ENCODE data around the gene WBP11. TPM values are rescaled to one million over a fixed set of nuclear protein-coding genes. Genes with fewer than 3 reads are reported as not detected.

Gene WBP11
- total and polyA plus RNA-seq, 9 of the 15 experiments (the other 6 are each of a cell fraction or from before 2014, with no cell fraction given) = 7.7 to 60.8 (median 24.6) TPM

GRCh38 chr12:14803011-14803829, at the start of gene WBP11, which contains the start of gene C12orf60 (continued):
- TF ChIP-seq ELK1 (CRISPR knock-in tag; IDR thresholded peaks at IDR 0.05) = no peak
- no peak for TF ChIP-seq ZNF165 (CRISPR knock-in tag; IDR thresholded peaks at IDR 0.05; ENCODE audit: borderline replicate concordance)
- no peak for TF ChIP-seq ZNF507 (tag; conservative IDR thresholded peaks at IDR 0.05)
- no peak for TF ChIP-seq SMARCA4 (IDR thresholded peaks at IDR 0.05)
- TF ChIP-seq ESRRB (CRISPR knock-in tag; IDR thresholded peaks at IDR 0.05; ENCODE audit: borderline replicate concordance) = no peak
- TF ChIP-seq SAP30 (IDR thresholded peaks at IDR 0.05; ENCODE audit: borderline replicate concordance, insufficient read depth, low read depth, low read length, poor library complexity, severe bottlenecking) = no peak
- TF ChIP-seq FUS (optimal IDR thresholded peaks at IDR 0.05; ENCODE audit: low read depth, low read length) = no peak
- TF ChIP-seq TCF3 (CRISPR knock-in tag; IDR thresholded peaks at IDR 0.05) = no peak
- TF ChIP-seq STAT6 (CRISPR knock-in tag; IDR thresholded peaks at IDR 0.05) = no peak
- no peak for TF ChIP-seq ELK3 (CRISPR knock-in tag; IDR thresholded peaks at IDR 0.05)
- TF ChIP-seq RFX1 (IDR thresholded peaks at IDR 0.05) = peak; percentile 75
- peak; percentile 65 to 94 (median 89) for TF ChIP-seq YY1 (IDR thresholded peaks at IDR 0.05; ENCODE audit: borderline replicate concordance in 1 of 3, control insufficient read depth in 1 of 3, extremely low read depth in 1 of 3, insufficient read depth in 3 of 3, insufficient read length in 1 of 3, insufficient replicate concordance in 2 of 3, low read depth in 1 of 3, low read length in 2 of 3)
- no peak for TF ChIP-seq HDAC6 (IDR thresholded peaks at IDR 0.05; ENCODE audit: low read depth, low read length)
- no peak for TF ChIP-seq ZNF311 (CRISPR knock-in tag; IDR thresholded peaks at IDR 0.05)
- peak; percentile 45; the same call in 1 of the 2 replicates for TF ChIP-seq SIN3B (IDR thresholded peaks at IDR 0.05; ENCODE audit: low read depth)
- no peak for TF ChIP-seq MED1 (CRISPR knock-in tag; IDR thresholded peaks at IDR 0.05; ENCODE audit: borderline replicate concordance)
- TF ChIP-seq ATF4 (CRISPR knock-in tag; IDR thresholded peaks at IDR 0.05) = no peak
- no peak; the same call in 1 of the 2 replicates for TF ChIP-seq MYC (IDR thresholded peaks at IDR 0.05; ENCODE audit: low read depth, low read length)
- TF ChIP-seq MYC (CRISPR knock-in tag; IDR thresholded peaks at IDR 0.05; ENCODE audit: borderline replicate concordance, low read depth) = no peak
- no peak for TF ChIP-seq PTTG1 (tag; IDR thresholded peaks at IDR 0.05; ENCODE audit: low read depth)
- no peak for TF ChIP-seq MTA1 (IDR thresholded peaks at IDR 0.05; ENCODE audit: borderline replicate concordance)
- TF ChIP-seq ARNT (IDR thresholded peaks at IDR 0.05) = no peak
- peak; percentile 55; the same call in 1 of the 2 replicates for TF ChIP-seq MBD2 (IDR thresholded peaks at IDR 0.05; ENCODE audit: borderline replicate concordance, low read depth)
